Ecto neural progenitor cell (in vitro differentiated cells): ENCODE data around the gene FREY1.

Source experiments
- DNase-seq: peaks from one replicate; pipeline ENCODE4 v3.0.0-alpha.2; 2018; ENCODE audit warnings: low spot score

FREY1 gene

GRCh38 chr11:45894555-45895247, 12.4 kb downstream of the FREY1 start:
- DNase-seq = no peak

GRCh38 chr11:45892856-45893255, 14.2 kb downstream of the FREY1 start:
- no peak for DNase-seq

GRCh38 chr11:45890886-45891550, 16.1 kb downstream of the FREY1 start:
- DNase-seq = no peak

GRCh38 chr11:45889966-45890365, 17.1 kb downstream of the FREY1 start:
- DNase-seq = no peak

- DNase-seq = no peak
Observed at GRCh38 chr11:45889555-45889954, 17.5 kb downstream of the FREY1 start.

- no peak for DNase-seq
Observed at GRCh38 chr11:45887587-45887986, 19.5 kb downstream of the FREY1 start.

GRCh38 chr11:45886816-45887520, 20.1 kb downstream of the FREY1 start:
- no peak for DNase-seq

DNA sequence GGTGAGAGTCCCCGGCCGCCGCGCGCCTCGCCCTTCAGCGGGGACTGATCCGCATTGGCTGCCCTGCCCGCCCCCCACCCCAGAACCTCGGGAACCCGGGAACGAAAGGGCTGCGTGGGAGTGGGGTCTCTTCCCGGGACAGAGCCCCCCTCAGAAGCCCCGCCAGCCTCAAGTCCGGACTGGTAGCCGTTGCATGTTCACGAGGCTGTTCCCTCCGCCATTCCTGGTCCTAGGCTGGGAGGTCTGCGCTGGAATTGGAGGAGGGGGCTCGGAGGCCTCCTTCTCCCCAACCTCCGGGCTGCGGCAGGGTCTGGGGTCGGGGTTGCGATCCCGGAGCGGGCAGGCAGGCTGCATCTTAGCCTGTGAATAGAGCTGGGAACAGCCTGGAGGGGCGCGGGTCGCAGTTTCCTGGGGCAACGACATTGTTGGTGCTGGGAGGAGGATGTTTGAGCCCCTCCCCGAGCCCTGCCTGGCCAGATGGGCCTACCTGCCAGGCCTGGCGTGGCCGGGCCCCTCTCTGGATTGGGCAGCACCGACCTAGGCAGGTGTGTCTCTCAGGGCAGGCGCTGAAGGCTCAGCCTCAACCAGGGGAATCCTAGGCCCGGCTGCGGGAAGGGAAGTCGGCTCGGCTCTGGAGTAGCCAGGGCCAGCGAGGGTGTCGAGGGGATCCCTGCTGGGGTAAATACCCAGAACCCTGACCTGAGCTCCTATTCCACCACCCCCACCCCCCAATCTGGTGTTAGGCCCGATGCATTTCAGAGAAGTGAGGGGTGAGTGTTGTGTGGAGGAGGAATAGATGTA, 20.9 kb downstream of the FREY1 start:
- peak; percentile 60 for DNase-seq

- DNase-seq = peak; percentile 89
Observed at GRCh38 chr11:45885274-45885920, 21.7 kb downstream of the FREY1 start, which contains the start of gene MAPK8IP1. Gene MAPK8IP1 (plus strand): TSS chr11:45885651. CDS start chr11:45885821, 170 bp downstream.

GRCh38 chr11:45884596-45885185, 22.4 kb downstream of the FREY1 start:
- DNase-seq = no peak

DNA sequence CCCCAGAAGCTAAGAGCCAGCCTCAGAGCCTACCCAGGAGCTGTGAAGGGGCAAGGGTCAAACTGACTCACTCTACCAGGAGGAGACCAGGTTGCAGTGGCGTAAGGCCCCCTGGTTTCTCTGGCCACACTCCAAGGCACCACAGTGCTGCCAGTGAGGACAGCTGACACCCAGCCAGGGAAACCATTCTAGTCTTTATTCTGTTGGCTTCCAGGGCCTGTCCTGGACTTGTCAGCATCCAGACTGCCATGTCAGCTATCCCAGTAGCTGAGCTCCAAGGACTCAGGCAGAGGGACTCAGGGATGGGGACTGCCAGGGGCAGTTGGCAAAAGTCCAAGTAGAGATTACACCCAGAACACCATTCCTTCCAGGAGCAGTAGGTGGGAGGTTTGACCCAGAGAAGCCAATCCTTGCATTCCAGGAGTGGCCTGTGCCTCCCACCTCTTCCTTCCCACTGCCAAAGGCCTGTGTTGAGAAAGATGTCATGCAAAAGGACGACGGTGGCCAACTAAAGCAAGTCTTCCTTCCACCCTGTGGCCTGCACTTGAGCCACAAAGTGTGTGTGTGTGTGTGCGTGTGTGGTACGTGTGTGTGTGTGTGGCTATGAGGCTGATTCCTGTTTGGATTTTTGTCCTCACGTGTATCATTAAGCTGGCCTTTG, 25.2 kb downstream of the FREY1 start:
- DNase-seq = no peak

- no peak for DNase-seq
Observed at GRCh38 chr11:45880772-45881570, 26.1 kb downstream of the FREY1 start.

- no peak for DNase-seq
Observed at GRCh38 chr11:45879803-45880686, 27.0 kb downstream of the FREY1 start.

GRCh38 chr11:45877845-45878244, 29.2 kb downstream of the FREY1 start:
- DNase-seq = no peak

- no peak for DNase-seq
Observed at GRCh38 chr11:45877221-45877620, 29.9 kb downstream of the FREY1 start.

- no peak for DNase-seq
Observed at GRCh38 chr11:45876401-45876800, 30.7 kb downstream of the FREY1 start.

GRCh38 chr11:45872651-45873356, 34.3 kb downstream of the FREY1 start:
- peak; percentile 81 for DNase-seq

DNA sequence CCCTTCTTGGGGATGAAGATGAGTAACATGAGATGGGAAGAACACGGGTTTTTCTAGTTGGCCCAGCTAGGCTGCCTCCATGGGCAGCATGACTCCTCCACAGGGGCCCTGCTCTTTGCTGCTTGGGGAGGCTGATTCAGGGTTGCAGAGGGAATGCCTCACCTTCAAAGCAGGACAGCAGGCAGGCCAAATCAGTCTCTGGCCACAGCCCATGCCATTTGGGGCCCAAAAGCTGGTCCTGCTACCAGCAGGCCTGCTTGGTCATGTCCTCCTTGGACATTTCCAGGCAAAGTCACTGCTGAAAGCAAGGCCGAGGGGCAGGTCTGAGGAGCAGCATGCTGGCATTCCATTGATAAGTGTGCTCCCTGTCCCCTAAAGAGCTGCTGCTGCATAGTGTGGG, 35.4 kb downstream of the FREY1 start:
- no peak for DNase-seq
